Esophagus squamous epithelium (tissue), 5 donors: Measurements from ENCODE around the gene EQTN. TPM values are rescaled to one million over a fixed set of nuclear protein-coding genes. Genes with fewer than 3 reads are reported as not detected.

ENCODE experiments used
- DNase-seq: peaks from one replicate; lab custom pipeline; 2025; lab: John Stamatoyannopoulos, UW
- H3K27ac ChIP-seq, 4 donors: fragments of 200-600 bp; sonication (generic); one replicate each; pipeline ENCODE4 v1.5.1; 2016 to 2019; ENCODE audit warnings: mild to moderate bottlenecking in 1 of 4
- H3K27me3 ChIP-seq, 4 donors: fragments of 200-600 bp; sonication (generic); 1 replicate in 3 of 4; 2 replicates in 1 of 4; pipeline versions ENCODE4 v1.5.1 to v1.6.0; 2017 to 2021; ENCODE audit warnings: antibody characterized with exemption in 1 of 4
- H3K36me3 ChIP-seq, 3 donors: fragments of 200-600 bp; sonication (generic); one replicate each; pipeline ENCODE4 v1.5.1; 2016 to 2019
- H3K4me1 ChIP-seq, 3 donors: fragments of 200-600 bp; sonication (generic); one replicate each; pipeline ENCODE4 v1.5.1; 2017 to 2019
- H3K4me3 ChIP-seq, 4 donors: fragments of 200-600 bp; sonication (generic); 1 replicate in 3 of 4; 2 replicates in 1 of 4; pipeline ENCODE4 v1.5.1; 2016 to 2019; ENCODE audit warnings: mild to moderate bottlenecking in 2 of 4, moderate library complexity in 1 of 4
- H3K9me3 ChIP-seq, 3 donors: fragments of 200-600 bp; sonication (generic); one replicate each; pipeline ENCODE4 v1.5.1; 2016 to 2019
- POLR2A ChIP-seq, 4 donors: fragments of 450-650 bp; IDR thresholded peaks; one replicate each; pipeline ENCODE4 v1.6.1; 2017; ENCODE audit warnings: antibody characterized with exemption in 4 of 4, mild to moderate bottlenecking in 4 of 4, moderate library complexity in 3 of 4
- WGBS, 2 donors: methylation state at CpG; one replicate each; pipeline ENCODE4 v1.1.5; 2018; 5-methylcytosine and 5-hydroxymethylcytosine counted together
- intact Hi-C: fragments of 100-400 bp; cut with DNase I; formaldehyde crosslinking; loops from one replicate; pipeline ENCODE4 v1.15.0; 2022
- total RNA-seq, 4 donors: library from RNA; depleted of rRNA; stranded (reverse); fragments of >200 nt; gene quantifications; one replicate each; pipeline ENCODE4 v1.1.0, GENCODE V29; 2016
- TF ChIP-seq, protein P1 (sequence below), 6 experiments: fragments of 450-650 bp in 4 of 6; fragments of 200-600 bp in 2 of 6; sonication (generic) in 2 of 6; IDR thresholded peaks; one replicate each; pipeline ENCODE4 v1.5.1; 2016 to 2019; ENCODE audit warnings: antibody characterized with exemption in 6 of 6, mild to moderate bottlenecking in 4 of 6, moderate library complexity in 4 of 6
- donor health status: DM: yes; HTN: yes; CAD: no.

EQTN gene
- total RNA-seq, 4 donors from 2014 or later: not detected

DNA sequence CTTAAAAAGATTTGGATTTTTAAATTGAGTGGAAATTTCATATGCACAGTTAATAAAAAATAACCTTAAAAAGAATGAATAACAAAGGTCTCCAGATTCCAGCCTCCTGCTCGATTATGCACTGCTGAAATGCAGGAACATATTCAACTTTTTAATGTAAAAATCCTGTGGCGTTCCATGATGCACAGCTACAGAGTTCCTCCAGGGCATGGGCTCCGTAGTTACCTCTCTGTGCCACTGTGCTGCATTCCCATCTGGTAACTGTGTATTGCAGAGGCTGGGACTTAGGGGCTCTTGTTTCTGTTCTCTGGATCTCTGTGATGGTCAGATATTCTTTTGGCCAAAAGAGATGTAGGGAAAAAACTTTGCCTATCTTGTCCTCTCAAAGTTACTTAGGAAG lies 31.5 kb upstream of the EQTN start:
- WGBS, 2 donors: 75 to 77% methylated on average over 3 of the region's 3 CpGs
- no peaks in the 10 kb centered on the region for H3K9me3 ChIP-seq
- intact Hi-C loops: no loop called here
- H3K27ac ChIP-seq: no peak overlapping the region
- H3K4me1 ChIP-seq: peaks cover 0 to 4% (median 2%) of the 10 kb centered on the region in 3 donors
- no peak overlapping the region for H3K4me3 ChIP-seq
- TF ChIP-seq, protein P1, sequence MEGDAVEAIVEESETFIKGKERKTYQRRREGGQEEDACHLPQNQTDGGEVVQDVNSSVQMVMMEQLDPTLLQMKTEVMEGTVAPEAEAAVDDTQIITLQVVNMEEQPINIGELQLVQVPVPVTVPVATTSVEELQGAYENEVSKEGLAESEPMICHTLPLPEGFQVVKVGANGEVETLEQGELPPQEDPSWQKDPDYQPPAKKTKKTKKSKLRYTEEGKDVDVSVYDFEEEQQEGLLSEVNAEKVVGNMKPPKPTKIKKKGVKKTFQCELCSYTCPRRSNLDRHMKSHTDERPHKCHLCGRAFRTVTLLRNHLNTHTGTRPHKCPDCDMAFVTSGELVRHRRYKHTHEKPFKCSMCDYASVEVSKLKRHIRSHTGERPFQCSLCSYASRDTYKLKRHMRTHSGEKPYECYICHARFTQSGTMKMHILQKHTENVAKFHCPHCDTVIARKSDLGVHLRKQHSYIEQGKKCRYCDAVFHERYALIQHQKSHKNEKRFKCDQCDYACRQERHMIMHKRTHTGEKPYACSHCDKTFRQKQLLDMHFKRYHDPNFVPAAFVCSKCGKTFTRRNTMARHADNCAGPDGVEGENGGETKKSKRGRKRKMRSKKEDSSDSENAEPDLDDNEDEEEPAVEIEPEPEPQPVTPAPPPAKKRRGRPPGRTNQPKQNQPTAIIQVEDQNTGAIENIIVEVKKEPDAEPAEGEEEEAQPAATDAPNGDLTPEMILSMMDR (IDR thresholded peaks at IDR 0.05): no peak
- no peak for TF ChIP-seq POLR2A (IDR thresholded peaks at IDR 0.05)
- peaks cover 0 to 14% (median 0%) of the 10 kb centered on the region in 3 donors for H3K36me3 ChIP-seq
- H3K27me3 ChIP-seq: no peaks in the 10 kb centered on the region
- DNase-seq: no peak

DNA sequence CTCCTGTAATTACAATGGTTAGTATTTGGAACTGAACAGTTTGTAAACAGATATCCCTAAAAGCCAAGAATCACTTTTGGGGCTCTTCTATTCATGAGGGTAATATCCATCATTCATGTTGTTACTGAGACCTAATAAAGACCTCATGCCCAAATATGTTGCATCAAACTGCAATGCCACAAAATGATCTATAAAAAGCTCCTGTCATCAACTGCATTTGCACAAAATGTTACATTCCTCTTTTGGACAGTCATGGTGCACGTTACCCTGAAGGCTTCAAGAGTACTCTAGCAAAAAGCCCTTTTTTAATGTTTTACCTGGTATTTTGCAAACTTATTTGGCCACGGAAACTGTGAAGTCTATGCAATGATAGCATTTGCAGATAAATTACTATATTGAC lies 14.2 kb upstream of the EQTN start:
- Histone ChIP-seq H3K4me1 (no peaks in the 10 kb centered on the region), H3K4me3 (no peak overlapping the region), H3K27me3 (no peaks in the 10 kb centered on the region), H3K36me3 (no peaks in the 10 kb centered on the region), H3K9me3 (no peaks in the 10 kb centered on the region), H3K27ac (no peak overlapping the region)
- intact Hi-C loops: no loop called here
- no peak for DNase-seq
- TF ChIP-seq POLR2A (IDR thresholded peaks at IDR 0.05): no peak
- TF ChIP-seq, protein P1 (IDR thresholded peaks at IDR 0.05): no peak
- WGBS, 2 donors: 87 to 94% methylated on average over 2 of the region's 2 CpGs

DNA sequence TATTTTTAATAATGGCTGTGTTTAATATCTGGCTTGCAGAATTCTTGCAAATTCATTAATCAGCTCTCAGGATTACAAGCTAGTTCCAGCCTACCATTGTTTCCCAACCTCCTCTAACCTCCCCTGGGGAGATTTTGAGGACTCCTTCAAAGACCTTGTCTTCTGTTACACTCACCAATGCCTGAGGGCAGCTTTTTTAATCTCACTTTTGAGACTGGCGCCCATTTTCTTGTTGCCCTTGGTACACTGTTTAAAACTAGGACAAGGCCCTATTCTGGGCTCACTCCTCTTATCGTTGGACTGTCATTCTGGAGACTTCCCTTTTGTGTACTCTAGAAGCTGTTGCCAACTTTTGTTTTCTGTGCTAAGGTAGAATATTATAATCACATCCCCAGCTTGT lies 13.6 kb upstream of the EQTN start:
- 34 to 50% methylated on average over 2 of the region's 2 CpGs for WGBS, 2 donors
- Histone ChIP-seq H3K9me3 (no peaks in the 10 kb centered on the region), H3K4me3 (no peak overlapping the region), H3K27me3 (no peaks in the 10 kb centered on the region), H3K27ac (no peak overlapping the region), H3K4me1 (no peaks in the 10 kb centered on the region), H3K36me3 (no peaks in the 10 kb centered on the region)
- no peak for TF ChIP-seq POLR2A (IDR thresholded peaks at IDR 0.05)
- TF ChIP-seq, protein P1 (IDR thresholded peaks at IDR 0.05): no peak
- no peak for DNase-seq
- intact Hi-C loops: no loop called here

DNA sequence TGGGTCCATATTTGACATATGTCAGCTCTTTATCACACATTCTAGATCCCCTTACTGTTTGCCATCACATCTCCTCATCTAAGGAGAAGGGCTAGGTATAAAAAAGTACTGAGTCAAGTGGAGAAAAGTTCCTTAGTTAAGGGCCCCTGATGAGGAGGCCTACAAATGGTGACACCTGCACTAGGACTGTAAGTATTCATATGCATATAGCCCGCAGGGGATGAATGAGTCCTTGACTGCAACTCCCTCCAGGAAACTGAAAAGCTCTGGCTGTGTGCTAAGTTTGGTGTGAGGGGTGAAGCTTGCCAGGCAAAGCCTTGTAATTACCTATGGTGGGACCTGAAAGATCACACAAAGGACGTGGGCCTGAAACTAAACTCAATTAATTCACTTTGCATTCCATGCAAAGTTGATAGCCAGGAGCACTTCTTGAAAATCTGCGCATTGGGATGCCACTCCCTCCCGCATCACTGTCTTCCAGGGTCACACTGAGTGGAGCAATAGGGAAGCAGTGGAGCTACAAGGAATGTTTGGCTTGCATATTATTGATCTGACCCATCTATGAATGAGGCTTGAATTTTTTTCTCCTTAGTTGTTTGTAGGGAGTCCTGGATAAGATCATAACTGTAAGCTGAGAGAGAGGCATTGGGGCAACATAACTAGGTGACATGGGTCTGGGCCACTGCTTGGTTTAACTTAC lies 11.9 kb upstream of the EQTN start:
- WGBS, 2 donors: 76 to 91% methylated on average over 4 of the region's 4 CpGs
- Histone ChIP-seq H3K9me3 (no peaks in the 10 kb centered on the region), H3K4me3 (no peak overlapping the region), H3K27ac (no peak overlapping the region), H3K4me1 (no peaks in the 10 kb centered on the region), H3K27me3 (no peaks in the 10 kb centered on the region), H3K36me3 (no peaks in the 10 kb centered on the region)
- intact Hi-C loops: no loop called here
- no peak for DNase-seq
- no peak for TF ChIP-seq POLR2A (IDR thresholded peaks at IDR 0.05)
- TF ChIP-seq, protein P1 (IDR thresholded peaks at IDR 0.05): no peak

DNA sequence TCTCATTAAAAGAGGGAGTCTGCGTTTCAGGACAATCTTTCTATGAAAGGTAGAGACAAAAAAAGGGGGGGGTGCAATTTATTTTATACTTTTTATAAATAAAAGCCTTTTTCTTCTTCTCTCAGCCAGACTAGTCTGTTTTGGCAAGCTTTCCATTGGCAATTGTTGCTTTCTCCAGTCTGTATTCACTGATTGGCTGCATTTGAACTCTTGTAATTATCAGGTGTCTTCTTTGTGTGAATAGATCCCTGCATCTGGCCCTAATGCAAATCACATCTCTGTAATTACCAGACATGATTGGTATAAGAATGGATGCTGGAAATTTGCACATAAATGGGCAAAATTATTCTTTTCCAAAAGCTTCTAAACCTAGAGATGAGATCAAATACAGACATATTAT lies 7.6 kb upstream of the EQTN start:
- Histone ChIP-seq H3K4me3 (no peak overlapping the region), H3K27me3 (no peaks in the 10 kb centered on the region), H3K36me3 (no peaks in the 10 kb centered on the region), H3K9me3 (no peaks in the 10 kb centered on the region), H3K4me1 (no peaks in the 10 kb centered on the region), H3K27ac (no peak overlapping the region)
- TF ChIP-seq, protein P1 (IDR thresholded peaks at IDR 0.05): no peak
- no peak for TF ChIP-seq POLR2A (IDR thresholded peaks at IDR 0.05)
- WGBS, 2 donors: 74 to 88% methylated on average over 1 of the region's 1 CpG
- DNase-seq: no peak
- intact Hi-C loops: no loop called here
